ENCODE data around the gene NYNRIN.

GRCh38 chr14:24409192-24409591 is 10.4 kb downstream of the NYNRIN start:
- TF ChIP-seq, protein P1, sequence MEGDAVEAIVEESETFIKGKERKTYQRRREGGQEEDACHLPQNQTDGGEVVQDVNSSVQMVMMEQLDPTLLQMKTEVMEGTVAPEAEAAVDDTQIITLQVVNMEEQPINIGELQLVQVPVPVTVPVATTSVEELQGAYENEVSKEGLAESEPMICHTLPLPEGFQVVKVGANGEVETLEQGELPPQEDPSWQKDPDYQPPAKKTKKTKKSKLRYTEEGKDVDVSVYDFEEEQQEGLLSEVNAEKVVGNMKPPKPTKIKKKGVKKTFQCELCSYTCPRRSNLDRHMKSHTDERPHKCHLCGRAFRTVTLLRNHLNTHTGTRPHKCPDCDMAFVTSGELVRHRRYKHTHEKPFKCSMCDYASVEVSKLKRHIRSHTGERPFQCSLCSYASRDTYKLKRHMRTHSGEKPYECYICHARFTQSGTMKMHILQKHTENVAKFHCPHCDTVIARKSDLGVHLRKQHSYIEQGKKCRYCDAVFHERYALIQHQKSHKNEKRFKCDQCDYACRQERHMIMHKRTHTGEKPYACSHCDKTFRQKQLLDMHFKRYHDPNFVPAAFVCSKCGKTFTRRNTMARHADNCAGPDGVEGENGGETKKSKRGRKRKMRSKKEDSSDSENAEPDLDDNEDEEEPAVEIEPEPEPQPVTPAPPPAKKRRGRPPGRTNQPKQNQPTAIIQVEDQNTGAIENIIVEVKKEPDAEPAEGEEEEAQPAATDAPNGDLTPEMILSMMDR (conservative IDR thresholded peaks at IDR 0.05 in 1 of 2, IDR thresholded peaks at IDR 0.05 in 1 of 2; ENCODE audit: extremely low read depth in 1 of 2, insufficient read depth in 1 of 2, low read depth in 1 of 2, low read length in 2 of 2), result no peak
- TF ChIP-seq EZH2 (IDR thresholded peaks at IDR 0.05; ENCODE audit: borderline replicate concordance, low read length), result no peak
